ENCODE results near the gene GCNT2.

Gene GCNT2

GRCh38 chr6:10482636-10483257 is 38.4 kb upstream of the GCNT2 start:
- TF ChIP-seq FOXP2 (optimal IDR thresholded peaks at IDR 0.05; ENCODE audit: borderline replicate concordance, extremely low read depth, extremely low read length, insufficient read depth) = no peak
- TF ChIP-seq POLR2AphosphoS5 (IDR thresholded peaks at IDR 0.05; ENCODE audit: low read depth, low read length) = no peak
- TF ChIP-seq TAF1 (IDR thresholded peaks at IDR 0.05; ENCODE audit: borderline replicate concordance, insufficient read depth, low read length) = no peak
- no peak for TF ChIP-seq SIN3A (IDR thresholded peaks at IDR 0.05; ENCODE audit: borderline replicate concordance, insufficient read depth, low read length)
- TF ChIP-seq REST (IDR thresholded peaks at IDR 0.05; ENCODE audit: insufficient read depth in 1 of 2, low read depth in 2 of 2, low read length in 2 of 2) = no peak

GRCh38 chr6:10484912-10485311 is 36.2 kb upstream of the GCNT2 start:
- TF ChIP-seq REST (IDR thresholded peaks at IDR 0.05; ENCODE audit: insufficient read depth in 1 of 2, low read depth in 2 of 2, low read length in 2 of 2) (no peak), SIN3A (IDR thresholded peaks at IDR 0.05; ENCODE audit: borderline replicate concordance, insufficient read depth, low read length) (no peak), POLR2AphosphoS5 (IDR thresholded peaks at IDR 0.05; ENCODE audit: low read depth, low read length) (no peak), FOXP2 (optimal IDR thresholded peaks at IDR 0.05; ENCODE audit: borderline replicate concordance, extremely low read depth, extremely low read length, insufficient read depth) (no peak), TAF1 (IDR thresholded peaks at IDR 0.05; ENCODE audit: borderline replicate concordance, insufficient read depth, low read length) (no peak)

- TF ChIP-seq FOXP2 (optimal IDR thresholded peaks at IDR 0.05; ENCODE audit: borderline replicate concordance, extremely low read depth, extremely low read length, insufficient read depth) (no peak), POLR2AphosphoS5 (IDR thresholded peaks at IDR 0.05; ENCODE audit: low read depth, low read length) (no peak), SIN3A (IDR thresholded peaks at IDR 0.05; ENCODE audit: borderline replicate concordance, insufficient read depth, low read length) (no peak), TAF1 (IDR thresholded peaks at IDR 0.05; ENCODE audit: borderline replicate concordance, insufficient read depth, low read length) (no peak), REST (IDR thresholded peaks at IDR 0.05; ENCODE audit: insufficient read depth in 1 of 2, low read depth in 2 of 2, low read length in 2 of 2) (no peak)
Measured at GRCh38 chr6:10485406-10485805, 35.7 kb upstream of the GCNT2 start.

- TF ChIP-seq POLR2AphosphoS5 (IDR thresholded peaks at IDR 0.05; ENCODE audit: low read depth, low read length) = no peak
- no peak for TF ChIP-seq TAF1 (IDR thresholded peaks at IDR 0.05; ENCODE audit: borderline replicate concordance, insufficient read depth, low read length)
- no peak for TF ChIP-seq REST (IDR thresholded peaks at IDR 0.05; ENCODE audit: insufficient read depth in 1 of 2, low read depth in 2 of 2, low read length in 2 of 2)
- TF ChIP-seq FOXP2 (optimal IDR thresholded peaks at IDR 0.05; ENCODE audit: borderline replicate concordance, extremely low read depth, extremely low read length, insufficient read depth) = no peak
- no peak for TF ChIP-seq SIN3A (IDR thresholded peaks at IDR 0.05; ENCODE audit: borderline replicate concordance, insufficient read depth, low read length)
Measured at GRCh38 chr6:10486215-10486614, 34.9 kb upstream of the GCNT2 start.
